Astrocyte (in vitro differentiated cells and primary cell): Measurements from ENCODE around the gene NCAPG2.

Experiments
- CTCF ChIP-seq: IDR thresholded peaks from 2 replicates; pipeline ENCODE4 v1.5.1; 2011; ENCODE audit warnings: low read depth, mild to moderate bottlenecking, inconsistent platforms, low read length, moderate library complexity; ENCODE audit not compliant: insufficient read depth
- EZH2 ChIP-seq: IDR thresholded peaks from 2 replicates; pipeline ENCODE4 v1.6.1; 2012; ENCODE audit warnings: mild to moderate bottlenecking, low read length, inconsistent platforms; ENCODE audit not compliant: insufficient read depth

GRCh38 chr7:158609313-158609974, 95.2 kb downstream of the NCAPG2 start:
- TF ChIP-seq CTCF (no peak), EZH2 (no peak)
